GM23338 (cell line): ENCODE results near the gene TMEM131L. TPM values are rescaled to one million over a fixed set of nuclear protein-coding genes. Genes with fewer than 3 reads are reported as not detected.

Source experiments
- ATAC-seq: fragments of 200-7000 bp; cut with Tn5 transposase; 3 replicates; pipeline ENCODE4 v1.9.1; 2020
- DNase-seq: peaks from one replicate; pipeline ENCODE4 v3.0.0-alpha.2; 2015; ENCODE audit warnings: low spot score
- H2AFZ ChIP-seq: fragments of 200-600 bp; sonication (generic); 2 replicates; pipeline ENCODE4 v1.8.0; 2016; ENCODE audit warnings: antibody characterized with exemption, mild to moderate bottlenecking, moderate library complexity
- H3F3A ChIP-seq: fragments of 200-600 bp; sonication (generic); replicated peaks from 2 replicates; pipeline ENCODE4 v1.8.0; 2017; ENCODE audit warnings: antibody characterized with exemption, mixed run types, low read depth
- H3K27ac ChIP-seq: fragments of 200-600 bp; sonication (generic); 2 replicates; pipeline ENCODE4 v1.6.1; 2016; ENCODE audit warnings: low read depth
- H3K27me3 ChIP-seq: fragments of 200-600 bp; sonication (generic); 2 replicates; pipeline ENCODE4 v1.8.0; 2016; ENCODE audit warnings: mild to moderate bottlenecking, mixed run types, moderate library complexity; ENCODE audit not compliant: insufficient read depth
- H3K36me3 ChIP-seq: fragments of 200-600 bp; sonication (generic); 2 replicates; pipeline ENCODE4 v1.8.0; 2016; ENCODE audit warnings: mild to moderate bottlenecking; ENCODE audit not compliant: insufficient read depth
- H3K4me1 ChIP-seq: fragments of 200-600 bp; sonication (generic); 2 replicates; pipeline ENCODE4 v1.8.0; 2016; ENCODE audit warnings: mild to moderate bottlenecking, moderate library complexity; ENCODE audit not compliant: insufficient read depth
- H3K4me2 ChIP-seq: fragments of 200-600 bp; sonication (generic); 2 replicates; pipeline ENCODE4 v1.7.1; 2017; ENCODE audit warnings: mixed run types
- H3K4me3 ChIP-seq: fragments of 200-600 bp; sonication (generic); 2 replicates; pipeline ENCODE4 v1.6.1; 2016; ENCODE audit warnings: mixed run types
- H3K79me2 ChIP-seq: fragments of 200-600 bp; sonication (generic); replicated peaks from 2 replicates; pipeline ENCODE4 v1.8.0; 2017; ENCODE audit warnings: mild to moderate bottlenecking; ENCODE audit not compliant: insufficient read depth
- H3K9me2 ChIP-seq: fragments of 200-600 bp; sonication (generic); 2 replicates; pipeline ENCODE4 v1.8.0; 2017; ENCODE audit not compliant: insufficient read depth
- H4K20me1 ChIP-seq: fragments of 200-600 bp; sonication (generic); replicated peaks from 2 replicates; pipeline ENCODE4 v1.8.0; 2017; ENCODE audit warnings: mild to moderate bottlenecking; ENCODE audit not compliant: insufficient read depth
- H3K27ac Mint-ChIP-seq: 2 replicates; pipeline ENCODE4 v1.8.0; 2020; ENCODE audit warnings: inconsistent platforms, mild to moderate bottlenecking, moderate library complexity, mixed read lengths
- H3K27me3 Mint-ChIP-seq: 3 replicates; pipeline ENCODE4 v1.8.0; 2022; ENCODE audit warnings: low read depth, mild to moderate bottlenecking, moderate library complexity, mixed read lengths, inconsistent platforms; ENCODE audit not compliant: insufficient read depth, poor library complexity
- H3K36me3 Mint-ChIP-seq: 3 replicates; pipeline ENCODE4 v1.8.0; 2021; ENCODE audit warnings: low read depth, mild to moderate bottlenecking, inconsistent platforms, moderate library complexity, mixed read lengths
- H3K4me1 Mint-ChIP-seq: 3 replicates; pipeline ENCODE4 v1.8.0; 2020; ENCODE audit warnings: mild to moderate bottlenecking, inconsistent platforms, mixed read lengths
- H3K4me3 Mint-ChIP-seq: 3 replicates; pipeline ENCODE4 v1.8.0; 2021; ENCODE audit warnings: moderate library complexity, mild to moderate bottlenecking, inconsistent platforms, mixed read lengths
- H3K9me3 Mint-ChIP-seq: 3 replicates; pipeline ENCODE4 v1.8.0; 2020; ENCODE audit warnings: moderate library complexity, mild to moderate bottlenecking, inconsistent platforms, mixed read lengths
- CREB1 ChIP-seq: fragments of 250-450 bp; sonication (Bioruptor Pico); IDR thresholded peaks from 2 replicates; pipeline ENCODE4 v1.5.0; 2020; ENCODE audit warnings: low read depth, mild to moderate bottlenecking, moderate library complexity
- CTCF ChIP-seq, 2 experiments: fragments of 200-600 bp in 1 of 2; sonication (generic) in 1 of 2; conservative IDR thresholded peaks; 2 replicates each; pipeline versions ENCODE4 v1.5.1 to v1.6.1; 2016 to 2017; ENCODE audit warnings: antibody characterized with exemption in 2 of 2, low read depth in 2 of 2, mild to moderate bottlenecking in 2 of 2, moderate library complexity in 1 of 2
- ETS1 ChIP-seq: IDR thresholded peaks from 2 replicates; pipeline ENCODE4 v1.6.1; 2016; ENCODE audit warnings: antibody characterized with exemption
- EZH2 ChIP-seq: fragments of 200-600 bp; sonication (generic); IDR thresholded peaks from one replicate; pipeline ENCODE4 v1.8.0; 2017; ENCODE audit warnings: antibody characterized with exemption, mild to moderate bottlenecking, low read depth; ENCODE audit not compliant: unreplicated experiment
- EZH2phosphoT487 ChIP-seq: fragments of 200-600 bp; sonication (generic); IDR thresholded peaks from one replicate; pipeline ENCODE4 v1.8.1; 2018; ENCODE audit warnings: antibody characterized with exemption; ENCODE audit not compliant: unreplicated experiment
- JUNB ChIP-seq: IDR thresholded peaks from one replicate; pipeline ENCODE4 v1.6.1; 2016; ENCODE audit warnings: antibody characterized with exemption; ENCODE audit not compliant: unreplicated experiment
- NANOG ChIP-seq: IDR thresholded peaks from 2 replicates; pipeline ENCODE4 v1.6.1; 2016; ENCODE audit warnings: antibody characterized with exemption, borderline replicate concordance
- POLR2AphosphoS5 ChIP-seq: IDR thresholded peaks from 2 replicates; pipeline ENCODE4 v1.6.1; 2016; ENCODE audit warnings: antibody characterized with exemption, low read depth
- REST ChIP-seq: IDR thresholded peaks from one replicate; pipeline ENCODE4 v1.6.1; 2018; ENCODE audit warnings: antibody characterized with exemption; ENCODE audit not compliant: unreplicated experiment
- STAT1 ChIP-seq: IDR thresholded peaks from one replicate; pipeline ENCODE4 v1.6.1; 2016; ENCODE audit warnings: antibody characterized with exemption; ENCODE audit not compliant: unreplicated experiment
- ZNF114 ChIP-seq: fragments of 250-450 bp; sonication (Bioruptor Pico); IDR thresholded peaks from 2 replicates; pipeline ENCODE4 v1.5.0; 2020; ENCODE audit warnings: mild to moderate bottlenecking, moderate library complexity
- ZNF331 ChIP-seq: fragments of 250-450 bp; sonication (Bioruptor Pico); IDR thresholded peaks from 2 replicates; pipeline ENCODE4 v1.5.0; 2020; ENCODE audit warnings: low read depth, mild to moderate bottlenecking, moderate library complexity
- polyA plus RNA-seq: library from polyadenylated mRNA; unstranded; fragments of >200 nt; fragmentation: Nextera tagmentation; extraction: Ambion mirVana; gene quantifications from 2 replicates; pipeline ENCODE4 v1.2.1, GENCODE V29; 2016
- total RNA-seq: library from RNA; depleted of rRNA; stranded (reverse); fragments of >200 nt; shearing (Covaris generic); gene quantifications from 2 replicates; pipeline ENCODE4 v1.2.3, GENCODE V29; 2014

The TMEM131L gene
- total and polyA plus RNA-seq, 2 experiments from 2014 or later: 11.1 to 32.2 TPM

GRCh38 chr4:153464068-153464467, 2.1 kb upstream of the TMEM131L start:
- no peaks in the 10 kb centered on the region for H3F3A ChIP-seq
- Mint-ChIP-seq H3K36me3 (no peaks in the 10 kb centered on the region), H3K27ac (no peak overlapping the region), H3K9me3 (no peaks in the 10 kb centered on the region; the same call in 2 of the 3 replicates), H3K27me3 (peaks cover 8% of the 10 kb centered on the region), H3K4me3 (no peak overlapping the region), H3K4me1 (peaks cover 27% of the 10 kb centered on the region)
- DNase-seq: no peak
- peaks cover 8% of the 10 kb centered on the region for H4K20me1 ChIP-seq
- H3K4me2 ChIP-seq: no peak overlapping the region
- peaks cover 23% of the 10 kb centered on the region for H3K79me2 ChIP-seq
- TF ChIP-seq REST (no peak), STAT1 (no peak), CTCF (conservative IDR thresholded peaks at IDR 0.05; ENCODE audit: low read depth in 2 of 2) (no peak), ZNF114 (no peak), NANOG (no peak), ETS1 (no peak), JUNB (no peak), POLR2AphosphoS5 (no peak), EZH2phosphoT487 (no peak), EZH2 (no peak), CREB1 (no peak), ZNF331 (CRISPR knock-in tag) (no peak)
- peaks cover 7% of the 10 kb centered on the region; the same call in 1 of the 2 replicates for H3K36me3 ChIP-seq
- H3K4me3 ChIP-seq: no peak overlapping the region
- H3K4me1 ChIP-seq: peaks cover 31% of the 10 kb centered on the region
- H3K9me2 ChIP-seq: no peaks in the 10 kb centered on the region
- H3K27me3 ChIP-seq: peaks cover 11% of the 10 kb centered on the region; the same call in 1 of the 2 replicates
- H2AFZ ChIP-seq: no peak overlapping the region
- no peak for ATAC-seq
- H3K27ac ChIP-seq: no peak overlapping the region
